Neural crest cell (in vitro differentiated cells): ENCODE data around the gene MECP2. TPM values are rescaled to one million over a fixed set of nuclear protein-coding genes. Genes with fewer than 3 reads are reported as not detected.

Experiments
- DNase-seq: peaks from one replicate; pipeline ENCODE4 v3.0.0; 2021; ENCODE audit warnings: low read depth, mixed read lengths, low spot score
- H3K27ac Mint-ChIP-seq: one replicate; pipeline ENCODE4 v1.8.0; 2021; ENCODE audit warnings: mild to moderate bottlenecking, mixed read lengths; ENCODE audit not compliant: unreplicated experiment
- H3K27me3 Mint-ChIP-seq: 2 replicates; pipeline ENCODE4 v1.8.0; 2021; ENCODE audit warnings: low read depth, mild to moderate bottlenecking, mixed read lengths
- H3K36me3 Mint-ChIP-seq: 2 replicates; pipeline ENCODE4 v1.8.0; 2021; ENCODE audit warnings: low read depth, mild to moderate bottlenecking, mixed read lengths
- H3K4me1 Mint-ChIP-seq: 2 replicates; pipeline ENCODE4 v1.8.0; 2021; ENCODE audit warnings: mixed read lengths
- H3K4me3 Mint-ChIP-seq: one replicate; pipeline ENCODE4 v1.8.0; 2021; ENCODE audit warnings: mild to moderate bottlenecking, mixed read lengths
- H3K9me3 Mint-ChIP-seq: 2 replicates; pipeline ENCODE4 v1.8.0; 2021; ENCODE audit warnings: mixed read lengths
- total RNA-seq: library from RNA; stranded (reverse); gene quantifications from 2 replicates; pipeline ENCODE4 v1.2.1, GENCODE V29; 2021
- TF ChIP-seq, protein P1 (sequence below): fragments of 200-600 bp; sonication (generic); conservative IDR thresholded peaks from 2 replicates; pipeline ENCODE4 v1.5.0; 2021; ENCODE audit warnings: antibody characterized with exemption, mild to moderate bottlenecking

MECP2 gene
- total RNA-seq, 1 donor from 2014 or later, result 49.1 TPM

DNA sequence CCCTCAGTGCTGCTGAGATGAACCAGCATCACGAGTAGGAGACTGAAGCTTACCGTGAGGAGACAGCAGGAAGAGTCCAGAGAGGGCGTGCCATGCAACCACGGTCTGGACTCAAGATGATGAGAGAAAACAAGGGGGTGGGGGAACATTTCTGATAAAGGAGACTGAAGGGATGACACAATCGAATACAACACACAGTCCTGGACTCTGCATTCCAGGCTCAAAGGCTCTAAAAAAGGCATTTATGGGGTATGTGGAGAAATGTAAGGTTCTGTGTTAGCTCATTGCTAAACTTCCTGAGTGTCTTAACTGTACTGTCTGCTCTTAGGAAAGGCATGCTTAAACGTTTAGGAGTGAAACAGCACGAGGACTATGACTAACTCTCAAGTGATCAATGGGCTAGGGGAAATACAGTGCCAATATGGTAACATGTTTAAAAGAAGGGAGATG is 57.2 kb downstream of the MECP2 start:
- H3K36me3 Mint-ChIP-seq, result no peaks in the 10 kb centered on the region
- DNase-seq, result no peak
- no peak overlapping the region for H3K27ac Mint-ChIP-seq
- H3K4me3 Mint-ChIP-seq, result no peak overlapping the region
- TF ChIP-seq, protein P1, sequence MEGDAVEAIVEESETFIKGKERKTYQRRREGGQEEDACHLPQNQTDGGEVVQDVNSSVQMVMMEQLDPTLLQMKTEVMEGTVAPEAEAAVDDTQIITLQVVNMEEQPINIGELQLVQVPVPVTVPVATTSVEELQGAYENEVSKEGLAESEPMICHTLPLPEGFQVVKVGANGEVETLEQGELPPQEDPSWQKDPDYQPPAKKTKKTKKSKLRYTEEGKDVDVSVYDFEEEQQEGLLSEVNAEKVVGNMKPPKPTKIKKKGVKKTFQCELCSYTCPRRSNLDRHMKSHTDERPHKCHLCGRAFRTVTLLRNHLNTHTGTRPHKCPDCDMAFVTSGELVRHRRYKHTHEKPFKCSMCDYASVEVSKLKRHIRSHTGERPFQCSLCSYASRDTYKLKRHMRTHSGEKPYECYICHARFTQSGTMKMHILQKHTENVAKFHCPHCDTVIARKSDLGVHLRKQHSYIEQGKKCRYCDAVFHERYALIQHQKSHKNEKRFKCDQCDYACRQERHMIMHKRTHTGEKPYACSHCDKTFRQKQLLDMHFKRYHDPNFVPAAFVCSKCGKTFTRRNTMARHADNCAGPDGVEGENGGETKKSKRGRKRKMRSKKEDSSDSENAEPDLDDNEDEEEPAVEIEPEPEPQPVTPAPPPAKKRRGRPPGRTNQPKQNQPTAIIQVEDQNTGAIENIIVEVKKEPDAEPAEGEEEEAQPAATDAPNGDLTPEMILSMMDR, result no peak
- H3K9me3 Mint-ChIP-seq, result no peaks in the 10 kb centered on the region
- no peaks in the 10 kb centered on the region for H3K27me3 Mint-ChIP-seq
- H3K4me1 Mint-ChIP-seq, result peaks cover 19% of the 10 kb centered on the region

DNA sequence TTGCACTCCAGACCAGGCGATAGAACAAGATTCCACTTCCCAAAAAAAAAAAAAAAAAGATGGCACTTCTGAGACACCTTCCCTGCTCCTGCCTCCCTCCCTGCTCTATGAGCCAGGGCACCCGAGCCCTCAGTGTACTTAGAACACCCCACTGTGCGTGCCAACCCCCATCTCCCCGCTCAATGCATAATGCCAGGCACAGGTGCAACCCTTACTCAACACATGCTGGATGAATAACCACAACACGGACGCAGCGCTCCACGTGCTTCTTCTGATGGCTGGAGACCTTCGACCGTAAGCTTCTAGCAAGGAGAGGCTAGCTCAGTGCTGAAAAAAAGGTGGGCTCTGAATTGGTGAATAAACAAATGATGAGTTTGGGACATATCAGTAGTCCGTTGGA is 57.9 kb downstream of the MECP2 start:
- H3K36me3 Mint-ChIP-seq, result peaks cover 3% of the 10 kb centered on the region
- peaks cover 19% of the 10 kb centered on the region for H3K4me1 Mint-ChIP-seq
- no peaks in the 10 kb centered on the region for H3K27me3 Mint-ChIP-seq
- no peaks in the 10 kb centered on the region for H3K9me3 Mint-ChIP-seq
- no peak overlapping the region for H3K27ac Mint-ChIP-seq
- TF ChIP-seq, protein P1, result no peak
- no peak for DNase-seq
- no peak overlapping the region for H3K4me3 Mint-ChIP-seq

DNA sequence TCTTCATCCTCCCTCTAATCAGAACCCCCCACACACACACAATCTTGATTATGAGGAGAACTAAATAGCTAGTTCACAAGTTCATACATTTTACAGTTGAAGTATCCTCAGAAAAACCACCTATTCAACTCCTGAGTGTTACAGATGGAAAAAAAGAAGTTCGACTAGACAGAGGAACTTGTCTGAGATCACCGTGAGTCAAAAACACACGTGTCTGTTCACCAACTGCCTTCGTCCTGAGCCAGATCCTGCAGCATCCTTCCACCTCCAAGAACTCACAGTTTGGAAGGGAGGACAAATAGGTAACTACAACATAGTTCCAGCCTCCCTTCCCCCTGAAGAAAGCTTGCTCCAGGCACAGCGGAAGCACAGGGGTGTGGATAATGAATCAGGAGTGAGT is 58.9 kb downstream of the MECP2 start:
- H3K27ac Mint-ChIP-seq, result no peak overlapping the region
- H3K4me3 Mint-ChIP-seq, result no peak overlapping the region
- H3K27me3 Mint-ChIP-seq, result no peaks in the 10 kb centered on the region
- peaks cover 3% of the 10 kb centered on the region for H3K36me3 Mint-ChIP-seq
- TF ChIP-seq, protein P1, result no peak
- H3K4me1 Mint-ChIP-seq, result peaks cover 19% of the 10 kb centered on the region
- H3K9me3 Mint-ChIP-seq, result no peaks in the 10 kb centered on the region
- DNase-seq, result no peak

DNA sequence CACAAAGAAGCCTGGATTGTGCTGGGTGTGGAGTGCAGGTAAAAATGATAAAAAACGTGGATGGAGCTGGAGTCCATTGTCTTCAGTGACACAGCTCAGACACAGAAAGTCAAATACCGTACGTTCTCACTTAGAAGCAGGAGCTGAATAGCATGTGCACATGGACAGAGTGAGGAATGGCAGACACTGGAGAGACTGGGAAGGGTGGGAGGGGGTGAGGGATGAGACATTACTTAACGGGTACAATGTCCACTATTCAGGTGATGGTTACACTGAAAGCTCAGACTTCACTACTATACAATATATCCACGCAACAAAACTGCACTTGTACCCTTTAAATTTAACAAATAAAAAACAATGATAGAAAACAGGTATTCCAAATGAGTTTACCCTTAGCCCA is 59.8 kb downstream of the MECP2 start:
- DNase-seq, result no peak
- peaks cover 13% of the 10 kb centered on the region for H3K4me1 Mint-ChIP-seq
- peaks cover 3% of the 10 kb centered on the region for H3K36me3 Mint-ChIP-seq
- H3K4me3 Mint-ChIP-seq, result no peak overlapping the region
- no peaks in the 10 kb centered on the region for H3K27me3 Mint-ChIP-seq
- TF ChIP-seq, protein P1, result no peak
- H3K27ac Mint-ChIP-seq, result no peak overlapping the region
- H3K9me3 Mint-ChIP-seq, result no peaks in the 10 kb centered on the region

DNA sequence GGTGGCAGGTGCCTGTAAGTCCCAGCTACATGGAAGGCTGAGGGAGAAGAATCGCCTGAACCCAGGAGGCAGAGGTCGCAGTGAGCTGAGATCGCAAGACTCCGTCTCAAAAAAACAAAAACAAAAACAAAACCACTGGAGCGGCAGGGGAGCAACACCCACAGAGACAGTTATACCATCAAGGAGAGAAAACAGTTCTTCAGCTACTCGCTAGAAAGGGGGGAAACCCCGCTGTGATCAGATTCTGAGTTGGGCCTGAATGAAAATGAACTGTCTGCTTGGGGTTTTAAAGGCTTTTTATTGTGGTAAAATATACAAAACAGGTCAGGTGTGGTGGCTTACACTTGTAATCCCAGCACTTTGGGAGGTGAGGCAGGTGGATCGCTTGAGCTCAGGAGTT is 61.0 kb downstream of the MECP2 start:
- peaks cover 3% of the 10 kb centered on the region for H3K36me3 Mint-ChIP-seq
- no peak overlapping the region for H3K27ac Mint-ChIP-seq
- H3K4me3 Mint-ChIP-seq, result no peak overlapping the region
- DNase-seq, result no peak
- no peaks in the 10 kb centered on the region for H3K27me3 Mint-ChIP-seq
- peaks cover 8% of the 10 kb centered on the region for H3K4me1 Mint-ChIP-seq
- TF ChIP-seq, protein P1, result no peak
- H3K9me3 Mint-ChIP-seq, result no peaks in the 10 kb centered on the region

DNA sequence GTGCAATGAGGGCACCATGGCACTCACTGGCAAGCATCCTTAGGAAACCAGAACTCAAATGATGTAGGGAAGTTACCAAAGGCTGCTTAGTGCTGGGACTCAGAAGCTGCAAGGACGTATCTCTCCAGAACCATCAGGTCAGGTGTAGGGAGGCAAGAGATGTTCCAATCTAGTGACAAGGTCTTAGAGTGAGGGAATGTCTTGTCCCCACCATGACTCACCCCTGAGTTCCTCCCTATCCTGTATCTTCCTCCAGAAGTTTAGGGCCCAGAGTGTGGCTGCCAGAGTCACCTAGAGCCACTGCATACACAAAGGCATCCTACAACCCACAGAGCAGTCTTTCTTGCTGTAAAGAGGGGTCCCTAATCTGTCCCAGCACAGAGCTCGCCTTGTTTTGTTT is 63.7 kb downstream of the MECP2 start:
- H3K4me1 Mint-ChIP-seq, result peaks cover 5% of the 10 kb centered on the region
- DNase-seq, result no peak
- TF ChIP-seq, protein P1, result no peak
- H3K9me3 Mint-ChIP-seq, result no peaks in the 10 kb centered on the region
- H3K27ac Mint-ChIP-seq, result no peak overlapping the region
- H3K36me3 Mint-ChIP-seq, result peaks cover 3% of the 10 kb centered on the region
- no peak overlapping the region for H3K4me3 Mint-ChIP-seq
- H3K27me3 Mint-ChIP-seq, result no peaks in the 10 kb centered on the region
